ENCODE data around the gene JARID2.

The JARID2 gene

DNA sequence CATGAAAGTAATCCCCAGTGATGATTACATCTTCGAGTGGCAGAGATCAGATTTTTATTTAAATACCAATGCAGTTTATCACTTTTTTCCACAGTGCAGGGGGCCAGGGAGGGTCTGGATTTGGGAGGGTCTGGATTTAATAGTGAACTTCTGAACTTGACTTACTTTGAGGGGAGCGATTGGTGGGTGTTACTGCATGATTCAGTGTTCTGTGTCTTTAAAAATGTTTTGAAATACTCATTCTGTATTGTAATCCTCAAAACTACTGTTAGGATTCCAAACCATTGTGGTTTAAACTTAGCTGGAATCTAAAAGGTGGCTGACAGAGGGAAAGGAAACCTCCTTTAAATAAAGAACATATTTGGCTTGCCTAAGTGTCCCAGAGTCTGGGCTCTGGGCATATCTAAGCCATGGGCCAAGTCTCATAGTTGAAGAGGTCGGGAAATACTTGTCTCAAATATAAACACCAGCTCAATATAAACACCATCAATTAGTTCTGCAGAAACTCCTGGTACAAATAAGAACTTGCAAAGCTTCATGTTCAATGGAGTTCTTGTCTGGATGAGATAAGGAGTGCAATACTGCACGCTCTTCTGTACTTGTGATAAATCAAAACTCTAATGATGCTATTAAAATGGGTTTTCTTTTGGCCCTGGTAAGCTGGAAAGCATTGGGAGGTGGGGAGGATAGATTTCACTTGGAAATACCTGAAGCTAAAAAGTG, 14.4 kb downstream of the JARID2 start:
- no peak overlapping the region for H3K4me3 ChIP-seq
- no peak overlapping the region for H3K27ac ChIP-seq

DNA sequence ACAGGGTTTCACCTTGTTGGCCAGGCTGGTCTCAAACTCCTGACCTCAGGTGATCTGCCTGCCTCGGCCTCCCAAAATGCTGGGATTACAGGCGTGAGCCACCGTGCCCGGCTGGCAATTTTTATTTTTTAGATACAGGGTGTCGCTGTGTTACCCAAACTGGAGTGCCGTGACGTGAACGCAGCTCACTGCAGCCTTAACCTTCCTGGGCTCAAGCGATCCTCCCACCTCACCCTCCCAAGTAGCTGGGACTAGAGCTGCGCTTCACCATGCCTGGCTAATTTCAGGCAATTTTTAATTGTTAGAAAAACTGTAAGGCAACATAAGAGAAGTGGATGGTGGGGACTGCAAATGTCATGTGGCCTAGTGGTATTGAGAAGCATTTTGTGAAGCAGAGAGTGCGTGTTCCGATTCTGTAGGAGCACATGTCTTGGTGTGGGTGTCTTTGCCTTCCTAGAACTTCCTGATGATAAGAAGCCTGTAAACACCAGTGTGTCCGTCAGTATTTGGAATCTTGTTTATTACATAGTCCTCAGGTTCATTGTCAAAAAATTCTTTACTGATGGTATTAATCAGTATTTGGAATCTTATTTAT, 18.0 kb downstream of the JARID2 start:
- H3K27ac ChIP-seq: no peak overlapping the region
- H3K4me3 ChIP-seq: no peak overlapping the region

DNA sequence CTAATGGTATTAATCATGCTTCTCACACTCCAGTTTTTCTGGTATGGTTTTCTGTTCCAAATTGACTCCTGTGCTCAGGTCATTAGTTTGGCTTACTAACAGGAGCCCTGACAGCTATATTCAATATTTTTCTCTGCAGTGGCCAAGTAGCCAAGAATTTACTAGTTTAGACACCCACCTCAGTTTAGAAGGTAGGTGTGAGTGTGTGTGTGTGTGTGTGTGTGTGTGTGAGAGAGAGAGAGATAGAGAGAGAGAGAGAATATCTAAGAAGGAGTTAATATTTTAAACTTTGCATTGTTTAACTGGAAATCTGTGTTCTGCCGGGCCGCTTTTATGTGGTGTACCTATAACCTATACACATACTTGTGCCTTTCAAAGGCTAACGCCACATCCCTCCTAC, 18.5 kb downstream of the JARID2 start:
- Histone ChIP-seq H3K4me3 (no peak overlapping the region), H3K27ac (no peak overlapping the region)

DNA sequence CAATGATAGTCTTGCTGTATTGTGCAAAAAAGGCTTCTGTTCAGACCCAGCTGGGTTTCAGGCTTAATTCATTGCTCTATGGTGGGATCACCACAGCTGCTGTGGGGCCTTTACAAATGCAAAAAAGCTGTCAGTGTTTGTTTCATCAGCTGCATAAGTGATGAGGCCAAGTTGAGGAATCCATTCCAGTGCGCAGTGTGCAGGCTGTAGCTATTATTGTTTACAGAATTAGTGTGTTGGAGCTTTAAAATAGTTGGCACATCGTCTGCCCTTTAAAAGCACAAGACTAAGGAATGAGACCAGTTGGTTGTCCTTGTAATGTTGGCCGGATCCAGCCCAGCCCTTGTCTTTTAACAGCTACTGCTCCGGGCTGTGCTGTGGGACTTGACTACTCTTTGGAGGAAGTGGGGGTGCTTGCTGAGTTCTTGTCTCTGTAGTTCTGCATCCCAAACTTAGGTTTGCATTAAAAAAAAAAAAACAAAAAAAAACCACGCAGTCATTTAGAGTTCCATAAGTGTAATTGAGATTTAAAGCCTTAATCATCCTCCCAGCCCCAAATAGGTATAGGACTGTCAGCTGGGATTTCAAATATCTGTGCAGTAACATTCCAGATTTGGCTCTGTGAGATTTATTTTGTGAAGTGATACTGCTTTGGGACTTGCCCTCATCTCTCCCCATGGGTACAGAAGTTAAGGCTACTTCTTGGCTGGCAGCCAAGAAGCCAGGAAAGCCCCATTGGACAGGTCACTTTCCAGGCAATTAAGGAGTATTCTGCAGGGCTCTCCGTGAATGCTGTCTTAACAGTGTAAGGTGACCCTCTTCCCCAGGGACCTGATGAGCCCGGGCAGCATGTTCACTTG, 19.3 kb downstream of the JARID2 start:
- Histone ChIP-seq H3K27ac (peak overlapping the region in 4 of 21 experiments; percentile 12 to 57 (median 24)), H3K4me3 (no peak overlapping the region)

DNA sequence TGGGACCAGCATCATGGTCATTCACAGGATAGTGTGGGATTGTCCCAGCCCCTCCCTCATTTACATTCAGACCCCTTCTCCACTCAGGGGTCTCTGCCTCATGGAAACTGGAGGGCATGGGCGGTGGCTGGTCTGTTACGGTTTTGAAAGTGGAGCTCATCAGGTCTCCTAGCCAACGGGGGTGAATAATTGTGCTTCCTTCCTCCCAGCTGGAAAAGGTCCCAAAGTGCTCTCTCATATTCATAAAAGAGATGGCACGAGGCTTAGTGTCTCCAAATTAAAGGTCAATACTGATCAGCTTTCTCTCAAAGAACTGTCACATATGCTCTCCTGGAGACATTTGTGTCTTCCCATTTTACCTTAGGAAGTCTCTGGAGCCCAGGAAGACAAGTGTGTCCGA, 19.9 kb downstream of the JARID2 start:
- no peak overlapping the region for H3K4me3 ChIP-seq
- peak overlapping the region in 5 of 21 experiments; percentile 12 to 57 (median 29) for H3K27ac ChIP-seq

DNA sequence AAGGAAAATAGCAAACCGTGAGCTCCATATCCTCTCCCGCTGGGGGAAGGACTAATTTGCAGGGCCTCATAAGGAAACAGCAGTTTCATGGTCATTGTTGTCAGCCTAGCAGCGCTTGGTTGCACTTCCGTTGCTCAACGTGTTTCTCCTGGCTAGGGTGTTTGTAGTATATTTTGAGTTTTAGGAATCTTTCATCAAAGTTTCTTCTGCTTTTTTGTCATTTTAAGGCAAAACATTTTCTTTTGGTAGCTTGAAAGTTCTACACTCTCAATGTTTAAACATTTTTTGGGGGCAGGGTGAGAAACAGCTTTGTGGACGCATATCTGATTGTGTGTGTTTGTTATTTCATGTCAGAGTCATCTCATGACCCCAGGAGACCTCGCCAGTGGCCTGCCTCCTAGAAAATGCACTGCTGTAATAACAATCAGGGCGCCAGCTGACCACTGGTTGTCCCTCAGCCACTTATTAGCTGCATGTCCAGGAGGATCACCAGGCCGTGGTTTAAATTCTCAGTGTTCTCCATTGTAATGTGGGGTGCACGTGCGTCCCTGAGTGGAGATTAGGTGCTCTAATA, 20.6 kb downstream of the JARID2 start:
- Histone ChIP-seq H3K27ac (peak overlapping the region in 5 of 21 experiments; percentile 3 to 46 (median 25)), H3K4me3 (no peak overlapping the region)

DNA sequence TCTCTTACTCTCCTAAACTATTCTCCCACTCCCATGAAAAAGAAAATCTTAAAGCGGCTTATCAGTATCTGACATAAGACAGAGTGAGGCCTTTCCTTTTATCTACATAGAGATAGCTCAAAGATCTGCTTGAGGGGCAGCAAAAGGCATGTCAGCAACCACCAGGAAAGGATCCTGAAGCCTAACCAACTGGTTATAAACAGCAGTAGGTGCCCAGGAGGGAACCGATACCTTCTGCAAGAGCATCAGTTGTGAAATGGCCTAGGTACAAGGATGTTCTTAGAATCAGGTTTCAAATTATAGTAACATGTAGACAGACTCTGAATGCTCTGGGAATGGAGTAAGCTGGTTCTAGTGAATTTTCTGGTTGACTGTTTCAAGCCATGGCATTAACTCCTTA, 21.4 kb downstream of the JARID2 start:
- no peak overlapping the region for H3K4me3 ChIP-seq
- H3K27ac ChIP-seq: peak overlapping the region in 5 of 21 experiments; percentile 9 to 46 (median 25)

DNA sequence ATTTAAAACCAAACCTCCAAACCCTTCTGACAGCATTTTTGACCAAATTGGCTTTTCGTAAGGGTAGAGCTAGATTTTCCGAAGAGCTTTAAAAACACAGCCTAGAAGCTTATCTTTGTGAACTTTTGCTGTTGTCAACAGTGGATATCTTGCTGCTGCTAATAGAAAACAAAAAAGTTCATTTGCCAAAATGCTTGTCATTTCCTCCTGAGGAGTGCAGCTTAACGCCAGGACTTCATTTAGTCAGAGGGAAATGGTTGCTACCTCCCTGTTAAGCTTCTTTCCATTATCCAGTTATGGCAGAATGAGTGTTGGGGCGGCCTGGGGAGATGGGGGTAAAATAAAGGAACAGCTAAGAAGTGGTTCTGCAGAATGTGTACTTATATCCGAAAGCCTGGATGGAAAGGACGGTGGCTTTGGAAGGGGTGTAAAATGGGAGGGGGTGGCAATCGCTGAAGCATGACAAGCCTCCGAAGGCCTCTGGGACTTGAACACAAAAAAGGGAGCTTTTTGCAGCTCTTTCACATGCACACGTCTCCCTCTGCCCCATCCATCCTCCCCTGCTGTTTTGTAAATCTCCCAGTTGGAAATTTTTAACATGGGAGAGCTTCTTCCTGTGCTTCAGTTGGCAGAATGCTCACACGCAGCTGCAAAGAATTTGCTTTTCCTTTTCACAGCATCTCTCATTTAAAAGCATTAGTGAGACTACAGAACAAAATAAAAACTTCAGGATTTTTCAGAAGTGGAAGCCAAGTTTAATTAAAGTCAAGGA, 22.5 kb downstream of the JARID2 start:
- Histone ChIP-seq H3K4me3 (no peak overlapping the region), H3K27ac (peak overlapping the region in 8 of 21 experiments; percentile 6 to 50 (median 32))

DNA sequence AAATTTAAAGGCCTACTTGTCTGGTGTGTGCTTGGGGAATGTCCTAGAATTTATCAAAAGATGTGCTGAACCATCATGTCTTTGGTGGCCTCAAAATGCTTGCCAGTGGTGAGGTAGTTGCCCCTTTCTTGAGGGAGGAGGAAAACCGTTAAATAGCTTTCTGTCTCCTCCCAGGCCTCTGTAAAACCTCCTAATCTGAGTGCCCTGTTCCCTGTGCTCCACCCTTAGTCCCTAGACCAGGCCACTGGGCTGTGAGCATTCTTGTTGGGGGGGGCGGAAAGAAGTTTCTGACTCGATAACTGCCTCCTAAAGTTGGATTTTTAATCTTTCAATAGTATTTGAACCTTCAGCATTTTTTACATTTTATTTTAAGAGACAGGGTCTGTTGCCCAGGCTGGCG, 23.1 kb downstream of the JARID2 start:
- no peak overlapping the region for H3K4me3 ChIP-seq
- H3K27ac ChIP-seq: peak overlapping the region in 9 of 21 experiments; percentile 10 to 50 (median 34)

DNA sequence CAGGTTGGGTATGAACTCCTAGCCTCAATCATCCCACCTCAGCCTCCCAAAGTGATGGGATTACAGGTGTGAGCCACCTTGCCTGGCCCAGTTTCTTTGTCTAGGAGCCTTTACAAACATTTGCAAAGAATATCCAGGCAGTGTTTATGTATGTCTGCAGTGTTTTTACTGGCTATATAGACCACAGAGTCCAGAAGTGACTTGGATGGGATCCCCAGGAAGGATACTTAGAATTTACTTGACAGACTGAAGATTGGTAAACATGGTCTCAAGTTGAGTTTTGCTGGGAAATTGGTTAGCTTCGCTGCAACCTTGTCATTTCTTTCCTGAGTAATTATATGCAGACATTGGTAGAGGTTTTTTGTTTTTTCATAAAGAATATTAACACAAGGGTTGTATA, 23.8 kb downstream of the JARID2 start:
- Histone ChIP-seq H3K27ac (peak overlapping the region in 3 of 21 experiments; percentile 46 to 50 (median 47)), H3K4me3 (no peak overlapping the region)

DNA sequence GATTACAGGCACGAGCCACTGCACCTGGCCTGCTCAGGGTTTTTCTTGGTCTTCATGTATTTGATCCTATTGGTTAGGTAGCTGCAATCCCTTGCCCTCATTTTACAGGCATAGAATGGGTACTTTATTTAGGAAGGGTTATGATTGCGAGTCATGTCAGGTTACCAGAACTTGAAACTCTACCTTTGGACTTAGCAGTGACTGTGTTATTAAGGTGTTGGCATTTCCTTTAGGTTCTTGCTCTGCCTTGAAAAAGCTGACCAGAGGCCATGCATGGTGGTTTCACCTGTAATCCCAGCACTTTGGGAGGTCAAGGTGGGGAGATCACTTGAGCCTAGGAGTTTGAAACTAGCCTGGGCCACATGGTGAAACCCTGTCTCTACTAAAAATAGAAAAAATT, 24.5 kb downstream of the JARID2 start:
- H3K4me3 ChIP-seq: no peak overlapping the region
- H3K27ac ChIP-seq: no peak overlapping the region

DNA sequence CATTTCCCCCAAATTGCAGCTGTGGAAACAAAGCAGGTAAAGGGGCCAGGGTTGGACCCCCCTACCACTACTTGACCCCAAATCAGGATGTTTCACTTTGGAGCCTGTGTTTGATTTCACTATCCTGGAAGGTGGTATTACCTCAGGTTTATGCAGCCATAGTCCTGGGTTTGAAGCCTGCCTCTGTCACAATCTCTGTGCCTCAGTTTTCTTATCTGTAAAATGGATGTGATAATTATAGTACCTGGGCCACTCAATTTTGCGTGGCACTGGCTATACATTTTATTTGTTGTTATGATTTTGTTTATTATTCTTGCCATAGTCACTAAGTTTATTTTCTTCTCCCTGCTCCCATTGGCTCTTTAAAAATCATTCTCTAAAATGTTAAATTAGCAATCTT, 26.7 kb downstream of the JARID2 start:
- Histone ChIP-seq H3K4me3 (no peak overlapping the region), H3K27ac (no peak overlapping the region)

DNA sequence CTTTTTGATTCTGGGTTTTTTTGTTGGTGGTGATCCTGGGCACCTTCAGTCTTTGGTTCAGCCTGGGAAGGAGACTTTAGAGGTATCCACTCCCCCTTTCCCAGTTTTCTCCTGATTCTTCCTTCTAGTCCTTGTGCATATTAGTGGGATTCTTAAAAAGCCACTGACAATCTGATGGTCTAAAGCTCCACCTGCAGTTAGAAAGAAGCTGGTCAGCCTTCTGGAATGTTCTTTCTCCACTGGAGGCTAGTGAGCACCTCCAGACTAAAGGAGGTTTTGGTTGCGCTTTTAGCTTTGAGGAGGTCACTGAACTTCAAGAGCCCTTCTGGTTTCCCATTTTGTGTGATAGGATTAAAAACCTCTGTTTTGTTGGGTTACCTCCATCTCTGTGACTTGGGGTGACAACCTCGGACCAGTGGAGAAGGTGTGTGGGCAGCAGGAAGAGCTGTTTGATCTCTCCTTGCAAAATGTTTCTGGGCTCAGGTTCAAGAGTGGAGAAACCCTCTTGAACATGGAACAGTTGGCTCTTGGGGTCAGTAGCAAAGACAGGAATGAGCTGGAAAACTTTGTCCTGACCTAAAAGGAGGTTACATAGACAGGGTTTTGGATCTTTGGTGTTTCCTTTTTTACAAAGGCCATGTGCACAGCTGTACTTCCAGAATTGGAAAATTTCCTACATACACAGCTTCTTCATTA, 29.0 kb downstream of the JARID2 start:
- H3K27ac ChIP-seq: no peak overlapping the region
- H3K4me3 ChIP-seq: no peak overlapping the region

DNA sequence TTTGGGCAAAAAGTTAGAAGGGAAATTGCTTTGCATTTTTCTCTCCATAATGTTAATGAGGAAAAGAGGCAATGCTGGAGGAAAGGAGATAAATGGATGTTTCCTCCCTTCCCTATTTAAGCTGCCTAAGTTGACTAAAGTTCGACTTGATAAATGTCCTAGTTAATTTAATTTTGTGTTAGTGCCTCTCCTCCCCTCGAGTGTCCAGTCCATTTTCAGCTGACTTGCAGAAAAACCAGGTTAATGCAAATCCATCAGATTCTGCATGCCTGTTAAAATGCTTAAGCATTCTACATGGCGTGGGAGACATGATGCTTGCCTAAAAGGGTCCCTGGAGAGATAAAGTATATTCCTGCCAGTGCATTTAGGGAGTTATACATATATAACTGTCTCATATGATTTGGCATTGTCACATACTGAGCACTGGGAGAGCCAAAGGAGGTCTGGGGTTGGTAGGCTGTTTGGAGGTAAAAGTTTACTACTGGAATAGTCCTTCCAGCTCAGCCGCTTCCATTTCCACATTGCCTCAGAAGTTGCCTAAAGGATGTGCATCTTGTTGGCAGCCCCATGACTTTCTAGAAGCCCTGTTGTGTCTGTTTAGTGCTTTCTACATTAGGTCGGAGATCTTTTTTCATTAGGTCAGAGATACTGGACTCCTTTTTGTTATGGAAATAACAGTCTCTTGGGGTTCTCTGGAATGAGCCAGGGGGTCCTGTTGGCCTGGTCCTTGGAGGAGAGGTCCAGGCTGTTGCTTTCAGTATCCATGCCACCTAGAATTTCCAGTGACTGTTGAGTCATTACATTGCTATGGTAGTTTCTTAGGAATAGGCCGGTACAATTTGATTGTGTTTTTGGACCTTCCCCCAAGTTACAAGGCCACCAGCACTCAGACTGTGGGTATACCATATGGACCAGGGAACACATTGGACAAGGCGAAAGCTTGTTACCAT, 30.4 kb downstream of the JARID2 start:
- Histone ChIP-seq H3K4me3 (no peak overlapping the region), H3K27ac (no peak overlapping the region)

DNA sequence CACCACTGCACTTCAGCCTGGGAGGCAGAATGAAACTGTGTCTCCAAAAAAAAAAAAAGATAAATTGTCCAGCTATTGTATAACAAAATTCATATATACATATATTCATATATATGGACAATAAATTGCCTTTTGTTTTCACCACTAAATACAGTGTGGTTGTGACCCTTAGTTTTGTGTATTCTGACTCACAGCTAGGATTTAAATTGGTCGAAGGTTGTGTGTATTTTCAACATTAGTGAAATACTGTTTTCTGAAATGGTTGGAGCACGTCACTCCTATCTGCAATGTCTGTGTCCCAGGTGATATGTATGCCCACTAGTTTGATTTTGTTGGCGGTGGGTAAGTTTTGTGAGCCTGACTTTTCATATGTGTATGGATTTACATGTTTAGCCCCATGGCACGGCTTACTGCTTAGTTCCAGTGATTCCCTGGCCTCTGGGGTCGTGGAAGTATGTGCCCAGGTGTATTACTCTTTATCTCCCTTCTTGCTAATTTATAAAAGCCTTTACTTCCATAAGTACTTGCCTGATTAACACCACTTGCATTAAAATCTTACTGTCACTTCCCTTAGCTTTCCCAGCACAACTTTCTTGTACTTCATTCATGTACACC, 33.3 kb downstream of the JARID2 start:
- Histone ChIP-seq H3K4me3 (no peak overlapping the region), H3K27ac (no peak overlapping the region)

DNA sequence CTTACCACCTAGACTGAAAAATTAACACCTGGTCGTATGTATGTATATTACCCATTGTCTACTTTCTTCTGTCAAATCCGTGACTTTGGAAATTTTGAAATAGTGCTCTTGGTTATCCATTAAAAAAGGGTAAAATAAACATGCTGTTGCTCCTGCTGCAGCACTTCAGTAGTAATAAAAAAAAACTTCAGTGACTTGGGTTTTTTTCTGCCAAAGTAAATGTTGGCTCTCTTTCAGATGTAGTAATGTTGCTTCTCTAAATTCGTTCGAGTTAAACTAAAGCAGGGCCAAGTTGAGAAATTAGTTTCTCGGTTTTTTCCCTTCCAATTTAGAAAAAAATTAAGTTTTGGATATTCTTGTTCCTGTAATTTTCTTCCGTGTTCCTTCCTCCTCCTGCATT, 34.2 kb downstream of the JARID2 start:
- Histone ChIP-seq H3K27ac (no peak overlapping the region), H3K4me3 (no peak overlapping the region)

DNA sequence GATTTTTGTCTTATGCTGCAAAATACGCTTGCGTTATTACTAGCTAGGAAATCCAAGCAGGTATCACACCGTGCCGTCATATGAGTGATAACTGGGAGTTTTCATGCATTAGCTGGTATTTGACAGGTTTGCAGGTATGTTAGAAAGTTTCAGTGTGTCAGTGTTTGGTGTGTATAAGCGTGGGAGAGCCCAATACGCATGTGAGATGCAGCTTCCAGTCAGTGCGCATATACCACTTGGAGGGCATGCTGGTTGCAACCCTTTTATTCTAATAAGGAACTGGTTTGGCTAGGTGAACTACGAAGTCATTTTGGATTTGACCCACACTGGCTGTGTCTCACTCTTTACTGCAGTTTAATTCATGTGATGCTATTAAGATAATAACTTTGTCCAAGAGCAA, 35.1 kb downstream of the JARID2 start:
- no peak overlapping the region for H3K4me3 ChIP-seq
- no peak overlapping the region for H3K27ac ChIP-seq

DNA sequence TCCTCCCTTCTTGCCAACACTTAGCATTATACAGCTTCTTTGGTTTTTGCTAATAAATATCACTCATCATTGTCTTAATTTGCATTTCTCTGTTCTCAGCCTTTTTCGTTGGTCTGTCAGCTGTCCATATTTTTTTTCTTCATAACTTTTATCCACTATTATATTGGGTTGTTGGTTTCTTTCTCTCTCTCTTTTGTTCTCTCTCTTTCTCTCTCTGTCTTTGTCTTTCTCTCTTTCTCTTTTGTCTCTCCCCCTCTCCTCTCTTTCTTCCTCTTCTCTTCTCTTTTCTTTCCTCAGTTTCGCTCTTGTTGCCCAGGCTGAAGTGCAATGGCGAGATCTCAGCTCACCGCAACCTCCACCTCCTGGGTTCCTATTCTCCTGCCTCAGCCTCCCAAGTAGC, 36.5 kb downstream of the JARID2 start:
- H3K4me3 ChIP-seq: no peak overlapping the region
- no peak overlapping the region for H3K27ac ChIP-seq

Measured in skin epidermis (tissue), 12 donors.